Stimulated activated CD4-positive, alpha-beta T cell treated with anti-CD3 and anti-CD28 coated beads, TNF-alpha, amount 100 ng/mL, for 24 hours (primary cell): ENCODE measurements around the gene NELL1.
"Not testable (repeated sequence)": the region's sequence is repeated elsewhere in the genome, so short reads cannot be mapped to it uniquely, and the experiment has no call there.

Source experiments
- DNase-seq, 3 experiments: peaks; one replicate each; pipeline ENCODE4 v3.0.0-alpha.2; 2020; ENCODE audit warnings: low read depth in 3 of 3

NELL1 gene

DNA sequence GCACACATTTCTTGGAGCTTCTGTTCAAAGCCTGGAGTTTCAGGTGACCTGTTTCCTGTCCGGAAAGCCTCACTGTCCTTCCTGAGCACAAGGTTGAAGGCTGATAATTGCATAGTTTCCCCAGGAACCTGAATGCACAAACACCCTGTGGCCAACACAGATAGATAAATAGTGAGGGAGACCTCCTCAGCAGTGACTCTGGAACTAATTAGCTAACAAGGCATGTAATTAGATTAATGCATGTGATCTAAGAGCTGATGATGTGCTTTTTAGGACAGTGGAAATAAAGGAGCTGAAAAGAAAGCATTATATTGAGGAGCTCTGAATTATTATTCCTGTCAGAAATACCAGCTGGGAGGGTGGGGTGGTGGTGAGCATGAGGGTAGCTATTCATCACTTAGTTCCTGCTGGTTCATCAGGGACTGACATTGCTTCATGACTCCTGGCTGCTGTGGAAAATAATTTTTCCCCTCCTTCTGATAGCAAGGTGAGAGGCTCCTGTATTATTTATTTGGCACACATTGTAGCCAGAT is 101.1 kb downstream of the NELL1 start:
- DNase-seq, result no peak

DNA sequence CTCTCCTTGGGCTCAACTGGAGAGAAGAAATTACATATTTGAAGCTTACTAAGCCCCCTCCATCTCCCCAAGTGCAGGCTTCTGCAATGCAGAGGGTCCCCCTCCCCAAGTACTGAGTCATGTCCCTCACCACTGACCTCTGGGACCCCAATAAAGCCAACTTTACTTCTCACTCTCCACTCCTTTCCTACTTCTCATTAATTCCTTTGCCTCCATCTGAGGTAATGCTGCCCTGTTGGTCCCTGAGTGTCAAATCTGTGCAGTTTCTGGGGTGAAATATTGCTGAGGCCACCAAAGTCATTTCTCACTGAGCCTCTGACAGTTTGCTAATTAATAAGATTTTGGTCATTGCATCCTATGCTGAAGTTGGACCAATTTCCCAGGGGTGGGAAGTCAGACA is 101.6 kb downstream of the NELL1 start:
- no peak for DNase-seq

DNA sequence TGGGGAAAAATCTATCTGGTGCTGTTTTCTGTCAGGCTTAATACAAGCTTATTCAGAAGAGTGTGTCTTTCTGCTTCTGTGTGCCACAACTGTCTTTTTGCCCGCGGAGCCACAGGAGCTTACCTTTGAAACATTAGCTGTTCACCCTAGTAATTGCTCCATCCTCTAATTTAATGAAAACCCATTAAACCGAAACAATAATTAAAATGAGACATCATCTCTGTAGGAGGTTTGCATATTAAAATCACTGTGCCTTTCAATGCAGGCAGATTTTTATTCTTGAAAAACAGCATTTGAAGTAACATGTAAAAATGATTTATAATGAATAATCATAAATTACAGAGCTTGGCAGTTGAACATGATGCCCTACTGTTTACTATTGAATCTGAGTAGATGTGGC is 102.3 kb downstream of the NELL1 start:
- DNase-seq, result no peak

- no peak for DNase-seq
Observed at GRCh38 chr11:20775331-20775730, 105.9 kb downstream of the NELL1 start.

GRCh38 chr11:20782775-20783174 is 113.4 kb downstream of the NELL1 start:
- DNase-seq, result no peak

- DNase-seq, result no peak
Observed at GRCh38 chr11:20783220-20783619, 113.8 kb downstream of the NELL1 start.

DNA sequence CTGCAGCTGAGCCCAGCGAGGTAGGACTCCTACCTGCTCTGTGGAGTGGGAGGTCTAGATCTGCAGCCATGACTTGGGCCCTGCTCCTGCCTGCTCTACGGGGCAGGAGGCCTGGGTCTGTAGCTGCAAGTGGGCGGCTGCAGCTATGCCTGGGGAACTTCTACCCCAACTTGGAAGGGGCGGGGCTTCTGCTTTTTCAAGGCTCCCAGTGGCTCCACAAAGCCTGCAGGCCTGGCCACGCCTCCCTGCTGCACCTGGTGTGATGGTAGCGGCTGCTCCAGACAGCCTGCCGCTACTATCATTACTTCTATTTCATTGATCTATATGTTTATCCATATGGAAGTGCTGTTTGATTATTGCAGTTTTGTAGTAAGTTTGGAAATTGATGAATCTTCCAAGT is 121.2 kb downstream of the NELL1 start:
- DNase-seq, result no peak

GRCh38 chr11:20795005-20795404 is 125.6 kb downstream of the NELL1 start:
- DNase-seq, result no peak

DNA sequence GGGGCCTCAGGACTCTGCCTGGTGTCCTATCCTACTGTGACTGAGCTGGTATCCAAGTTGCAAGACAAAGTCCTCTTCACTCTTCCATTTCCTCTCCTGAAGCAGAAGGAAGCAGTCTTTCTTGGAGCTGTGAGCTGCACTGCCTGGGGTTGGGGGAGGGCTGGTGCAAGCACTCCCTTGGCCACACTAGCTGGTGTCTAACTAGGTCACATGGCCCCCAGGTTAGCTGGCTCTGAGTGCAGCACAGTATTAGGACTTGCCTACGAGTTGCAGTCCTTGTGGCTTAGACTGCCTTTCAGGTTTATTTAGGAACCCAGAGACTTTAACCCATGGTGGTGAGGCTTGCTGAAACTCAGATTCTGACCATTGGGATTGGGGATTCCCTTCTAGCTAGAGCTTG is 138.9 kb downstream of the NELL1 start:
- no peak for DNase-seq

- no peak for DNase-seq
Observed at GRCh38 chr11:20821046-20821445, 151.7 kb downstream of the NELL1 start.

- no peak for DNase-seq
Observed at GRCh38 chr11:20821470-20821869, 152.1 kb downstream of the NELL1 start.

GRCh38 chr11:20824773-20825172 is 155.4 kb downstream of the NELL1 start:
- DNase-seq, result no peak

- no peak for DNase-seq
Observed at GRCh38 chr11:20835561-20835960, 166.2 kb downstream of the NELL1 start.

DNA sequence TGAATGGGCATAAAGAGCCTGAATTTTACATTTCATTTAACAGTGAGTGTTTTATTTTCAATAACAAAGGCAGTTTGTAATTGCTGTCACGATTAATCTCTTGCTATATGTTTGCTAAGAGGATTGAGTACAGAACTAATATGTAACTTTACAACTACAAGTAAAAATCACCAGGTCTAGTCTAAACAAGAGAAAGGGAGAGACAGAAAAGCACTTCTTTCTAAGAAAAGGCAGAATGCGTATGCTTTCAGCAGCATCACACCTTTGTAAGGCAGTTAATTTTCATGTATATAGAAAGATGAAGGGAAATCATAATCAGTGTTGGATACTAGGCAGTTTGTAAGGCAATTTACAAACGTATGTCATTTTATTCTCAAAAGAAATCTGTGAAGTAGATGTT is 169.8 kb downstream of the NELL1 start:
- DNase-seq, result no peak

- no peak for DNase-seq
Observed at GRCh38 chr11:20840341-20840740, 171.0 kb downstream of the NELL1 start.

DNA sequence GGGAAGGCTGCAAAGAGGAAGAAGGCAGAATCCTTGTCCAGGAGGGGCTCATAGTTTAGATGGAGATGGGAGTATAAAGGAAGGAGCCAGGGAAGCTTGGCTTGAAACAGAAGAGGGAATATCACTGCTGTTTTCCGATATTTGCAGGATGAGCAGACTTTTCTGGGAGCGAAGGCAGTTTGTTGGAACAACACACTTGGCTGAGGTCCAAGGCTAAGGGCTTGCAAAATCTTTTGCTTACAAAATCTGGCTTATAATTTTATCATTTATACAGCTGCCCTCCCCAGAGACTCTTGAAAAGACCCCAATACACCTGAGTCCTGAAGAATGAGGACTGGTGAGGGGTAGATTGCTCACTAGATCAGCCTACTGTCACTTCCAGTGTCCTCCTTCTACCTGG is 174.8 kb downstream of the NELL1 start:
- DNase-seq, result no peak

DNA sequence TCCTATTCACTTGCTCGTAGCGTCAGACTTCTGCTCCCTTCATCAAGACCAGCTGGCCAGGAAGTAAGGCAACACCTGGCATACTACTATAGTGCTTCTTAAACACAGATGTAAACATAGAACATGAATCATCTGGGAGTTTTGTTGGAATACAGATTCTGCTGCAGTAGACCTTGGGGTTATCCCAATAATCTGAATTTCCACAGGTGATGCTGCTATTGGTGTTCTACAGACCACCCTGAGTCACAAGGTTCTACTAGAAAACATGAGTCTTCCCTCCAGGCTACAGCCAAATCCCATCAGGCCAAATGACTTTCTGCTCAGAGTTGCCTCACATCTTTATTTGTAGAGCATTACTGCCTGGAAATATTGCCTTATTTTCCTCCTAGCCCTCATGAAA is 175.2 kb downstream of the NELL1 start:
- no peak for DNase-seq

- DNase-seq, result no peak
Observed at GRCh38 chr11:20854215-20854955, 185.0 kb downstream of the NELL1 start.

DNA sequence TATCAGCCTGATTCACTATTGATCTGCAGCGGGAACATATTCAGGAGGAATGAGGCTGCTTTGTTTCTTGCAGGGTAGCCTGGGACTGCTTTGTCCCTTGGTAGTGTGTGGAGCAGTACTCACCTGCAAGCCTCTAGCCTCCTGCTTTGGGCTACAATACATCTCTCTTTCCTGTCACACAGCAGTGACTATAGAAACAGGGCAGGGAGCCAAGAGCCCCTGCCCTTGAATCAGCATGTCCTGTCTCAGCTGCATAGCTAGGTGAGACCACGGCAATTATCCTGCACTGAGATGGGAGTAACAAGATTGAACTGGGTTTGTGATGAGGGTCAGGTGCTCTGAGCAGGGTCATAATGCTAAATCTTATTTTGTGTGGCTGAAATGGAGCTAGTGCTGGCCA is 191.9 kb downstream of the NELL1 start:
- no peak for DNase-seq

DNA sequence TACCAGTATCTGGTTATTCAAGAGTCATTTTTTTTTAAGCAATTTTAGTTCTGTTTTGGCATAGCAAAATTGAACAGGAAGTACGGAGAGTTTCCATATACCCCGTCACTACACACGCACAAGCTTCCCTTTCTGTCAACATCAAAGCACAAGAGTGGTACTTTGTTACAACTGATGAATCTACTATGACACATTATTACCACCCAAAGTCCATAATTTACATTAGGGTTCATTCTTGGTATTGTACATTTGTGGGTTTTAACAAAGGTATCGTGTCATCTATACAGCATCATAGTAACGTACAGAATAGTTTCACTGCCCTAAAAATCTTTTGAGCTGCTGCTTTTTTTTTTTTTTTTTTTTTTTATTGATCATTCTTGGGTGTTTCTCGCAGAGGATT is 192.9 kb downstream of the NELL1 start:
- not testable (repeated sequence) for DNase-seq

GRCh38 chr11:20864628-20865027 is 195.2 kb downstream of the NELL1 start:
- DNase-seq, result no peak

GRCh38 chr11:20865161-20865560 is 195.8 kb downstream of the NELL1 start:
- DNase-seq, result no peak

- DNase-seq, result no peak
Observed at GRCh38 chr11:20869123-20869522, 199.7 kb downstream of the NELL1 start.

DNA sequence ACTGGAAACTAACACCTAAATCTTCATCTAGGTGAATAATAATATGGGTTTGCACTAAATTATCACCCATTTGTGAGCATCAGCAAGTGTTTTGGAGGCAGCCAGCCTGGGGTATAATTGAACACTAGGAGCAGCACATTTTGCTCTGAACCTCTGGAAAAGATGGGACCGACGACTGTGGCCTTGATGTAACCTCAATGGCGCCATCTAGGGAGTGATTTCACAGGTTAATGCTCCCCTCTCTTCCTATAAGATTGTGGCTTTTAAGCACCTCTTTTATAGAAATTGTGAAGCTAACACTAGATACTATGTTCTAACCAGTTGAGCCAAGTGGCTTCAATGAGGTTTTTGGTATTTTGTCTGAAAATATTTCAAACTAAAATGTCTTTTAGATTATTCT is 203.7 kb downstream of the NELL1 start:
- no peak for DNase-seq
